ENCODE measurements around the gene PTGS1.

GRCh38 chr9:122371846-122372245 is 1.0 kb downstream of the PTGS1 start:
- no peak for TF ChIP-seq CTCF (conservative IDR thresholded peaks at IDR 0.05)
- no peak for TF ChIP-seq EZH2 (IDR thresholded peaks at IDR 0.05; ENCODE audit: low read depth)
